HG02938 (cell line): ENCODE results near the gene PRKG1.
"Not testable (repeated sequence)": the region's sequence is repeated elsewhere in the genome, so short reads cannot be mapped to it uniquely, and the experiment has no call there.

Source experiments
- ATAC-seq: cut with Tn5 transposase; IDR thresholded peaks from one replicate; pipeline ENCODE4 v1.9.1; 2021; ENCODE audit warnings: mild to moderate bottlenecking, moderate library complexity; ENCODE audit not compliant: unreplicated experiment

Gene PRKG1

DNA sequence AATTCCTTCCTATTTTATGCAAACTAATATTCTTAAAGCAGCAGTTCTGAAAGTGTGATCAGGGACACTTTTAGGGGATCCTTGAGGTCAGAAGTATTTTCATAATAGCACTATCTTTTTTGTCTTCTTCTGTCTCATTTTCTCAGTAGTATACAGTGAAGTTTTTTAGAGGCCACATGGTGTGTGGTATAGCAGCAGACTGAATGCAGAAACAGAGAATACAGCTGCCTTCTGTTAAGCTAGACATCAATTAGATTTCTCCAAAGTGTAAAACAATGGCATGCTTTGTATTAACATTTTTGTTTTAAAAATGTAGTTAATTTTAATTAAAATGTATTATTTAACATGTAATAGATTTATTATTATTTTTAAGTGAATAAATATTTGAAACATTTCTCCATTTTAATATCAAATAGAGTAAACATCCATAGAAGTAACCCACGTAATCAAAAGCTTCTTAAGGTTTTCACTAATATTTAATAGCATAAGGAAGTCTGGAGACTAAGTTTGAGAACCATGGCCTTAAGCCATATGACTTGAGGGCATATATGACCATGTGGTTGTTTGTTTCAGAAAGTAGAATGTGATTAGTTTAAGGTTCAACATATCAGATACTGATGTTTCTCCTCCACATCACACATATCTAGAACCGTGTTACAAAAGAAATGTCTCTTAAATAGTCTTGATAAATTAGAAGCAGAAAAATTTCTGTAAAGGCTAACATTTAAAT lies 94.0 kb downstream of the PRKG1 start:
- ATAC-seq, result no peak

DNA sequence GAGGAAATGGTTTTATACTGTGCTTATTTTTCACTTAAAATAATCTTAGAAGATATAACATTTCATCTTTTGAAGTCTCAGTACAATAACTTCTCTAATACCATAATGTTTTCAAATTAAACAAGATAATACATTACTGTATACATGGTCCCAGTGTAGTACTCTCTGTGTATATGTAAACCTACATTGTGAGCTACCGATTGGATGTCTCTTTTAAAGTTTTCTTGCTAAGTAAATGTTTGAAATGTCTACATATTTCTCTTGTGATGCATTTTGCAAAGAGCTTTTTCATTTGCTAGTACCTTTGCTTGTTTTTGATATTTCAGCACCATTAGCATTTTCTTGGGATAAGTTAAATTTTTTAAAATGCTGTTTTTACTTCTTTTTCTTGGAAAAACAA lies 94.8 kb downstream of the PRKG1 start:
- no peak for ATAC-seq

DNA sequence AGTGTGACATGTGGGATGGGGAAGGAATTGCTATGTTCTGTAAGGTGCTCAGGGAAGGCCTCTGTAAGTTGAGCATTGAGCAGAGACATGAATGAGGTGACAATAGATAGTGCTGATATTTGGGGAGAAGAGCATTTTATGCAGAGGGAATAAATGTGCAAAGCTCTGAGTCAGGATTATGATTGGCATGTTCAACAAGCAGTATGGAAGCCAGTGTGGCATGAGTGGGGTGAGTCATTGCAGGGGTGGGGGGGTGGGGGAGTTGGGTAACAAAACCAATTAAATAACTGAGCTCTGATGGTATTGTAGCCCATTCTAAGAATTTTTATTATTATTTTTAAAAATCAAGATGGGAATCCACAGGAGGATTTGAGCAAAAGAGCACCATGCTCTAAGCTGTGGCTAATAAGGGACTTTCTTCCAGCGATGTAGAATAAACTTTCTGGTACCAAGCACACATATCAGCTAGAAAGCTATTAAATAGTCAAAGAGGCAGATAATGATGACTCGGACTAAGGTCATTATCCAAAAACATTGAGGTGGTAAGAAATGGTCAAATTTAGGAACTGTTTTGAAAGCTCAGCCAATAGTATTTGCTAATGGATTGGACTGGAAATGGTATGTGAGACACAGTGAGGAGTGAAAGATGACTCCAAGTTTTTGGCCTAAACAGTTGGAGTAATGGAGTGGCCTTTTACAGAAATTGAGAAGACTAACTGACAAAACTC lies 96.4 kb downstream of the PRKG1 start:
- no peak for ATAC-seq

DNA sequence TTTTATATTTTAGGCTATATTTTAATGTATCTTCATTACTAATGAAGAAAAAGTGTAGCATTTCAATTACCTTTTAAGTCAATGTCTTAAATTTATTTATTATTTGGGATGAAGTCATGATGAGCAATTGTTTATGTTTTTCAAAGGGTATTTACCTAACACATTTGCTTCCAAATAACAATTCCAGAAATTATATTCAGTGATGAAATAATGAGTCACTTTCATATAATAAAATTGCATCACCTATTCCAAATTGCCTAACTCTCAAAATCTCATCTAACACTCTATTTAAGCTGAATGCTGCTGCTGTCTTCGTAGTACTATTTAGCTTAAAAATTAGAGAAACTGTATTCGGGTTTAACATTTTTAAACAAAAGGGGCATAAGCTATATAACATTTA lies 97.7 kb downstream of the PRKG1 start:
- ATAC-seq, result no peak

DNA sequence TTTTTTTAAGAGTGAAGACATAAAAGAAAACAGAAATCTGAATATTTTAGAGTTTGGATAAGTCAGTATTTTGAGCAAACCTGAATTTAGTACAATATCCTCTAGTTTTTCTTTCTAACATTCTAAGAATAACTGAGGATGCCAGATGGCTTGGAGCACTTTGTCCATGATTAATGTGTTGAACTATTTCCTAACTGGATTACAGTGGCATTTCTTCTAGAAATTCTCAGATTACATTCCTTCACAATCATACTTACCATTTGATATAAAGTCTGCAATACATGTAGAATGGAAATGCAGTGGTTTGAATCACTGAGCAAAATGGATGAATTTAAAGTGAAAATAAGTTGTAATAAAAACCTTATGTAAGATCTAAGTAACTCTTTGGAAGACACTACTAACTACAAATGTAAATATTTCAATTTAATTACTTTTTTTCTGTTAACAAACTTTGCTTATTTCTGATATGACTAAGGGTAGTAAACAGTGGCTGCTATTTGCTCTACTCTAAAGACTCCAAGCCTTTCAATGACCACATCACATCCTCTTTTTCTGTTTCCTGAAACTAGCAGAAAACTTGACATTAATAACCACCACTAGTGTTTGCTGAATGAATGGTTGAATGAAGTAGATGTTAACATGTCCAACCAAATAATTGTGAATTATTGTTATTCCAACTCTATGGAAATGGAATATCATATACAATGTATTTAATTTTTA lies 102.8 kb downstream of the PRKG1 start:
- ATAC-seq, result no peak

DNA sequence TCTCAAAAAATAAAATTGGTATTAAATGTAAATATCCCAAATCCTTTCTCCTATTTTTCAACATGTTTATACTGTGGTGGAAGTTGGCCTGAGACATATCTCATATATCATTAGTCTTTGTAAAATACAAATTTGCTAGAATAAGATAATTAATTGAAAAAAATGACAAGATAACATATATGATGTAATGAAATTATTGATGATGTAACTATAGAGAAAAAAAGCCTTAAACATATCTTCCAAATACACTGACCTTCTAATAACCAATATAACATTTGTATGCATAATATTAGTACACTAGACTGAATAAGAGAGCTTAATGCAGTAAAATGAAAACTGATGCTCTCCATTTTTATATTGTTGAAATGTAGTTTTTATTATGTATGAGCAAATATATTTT lies 104.3 kb downstream of the PRKG1 start:
- ATAC-seq, result no peak

DNA sequence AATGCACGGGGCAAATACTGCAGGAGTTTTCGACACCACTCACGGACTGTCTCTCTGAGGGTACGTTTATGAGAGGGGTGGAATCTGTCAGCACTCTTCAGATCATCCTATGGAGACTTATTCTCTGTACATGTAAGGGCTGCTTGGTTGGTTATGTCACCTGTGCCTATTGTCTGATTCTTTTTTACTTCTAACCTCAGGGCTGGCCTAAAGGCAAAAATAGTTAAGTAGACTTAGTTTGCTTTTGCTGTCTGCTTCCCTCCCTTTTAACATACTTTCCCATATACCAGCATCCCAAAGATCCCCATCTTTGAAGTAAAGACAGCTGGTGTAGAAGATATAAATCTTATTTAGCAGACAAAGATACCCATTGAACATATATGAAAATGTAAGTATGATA lies 105.9 kb downstream of the PRKG1 start:
- no peak for ATAC-seq

DNA sequence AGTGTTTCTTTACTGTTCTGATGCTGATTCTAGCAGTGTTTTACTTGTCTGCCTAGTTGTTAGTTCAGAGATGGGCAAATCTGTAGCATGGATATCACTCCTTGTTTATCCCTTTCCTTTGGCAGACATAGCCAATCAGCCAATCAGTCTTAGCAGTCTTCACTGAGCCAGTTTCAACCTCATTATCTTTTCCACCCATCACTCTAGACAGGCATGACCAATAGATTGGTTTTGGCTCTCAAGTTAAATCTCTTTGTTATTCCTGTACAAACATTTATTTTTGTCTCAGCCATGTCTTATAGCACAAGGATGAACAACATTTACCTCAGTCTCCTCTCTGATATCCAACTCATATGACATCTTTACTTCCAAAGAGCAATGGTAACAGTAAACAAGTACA lies 109.5 kb downstream of the PRKG1 start:
- ATAC-seq, result no peak

DNA sequence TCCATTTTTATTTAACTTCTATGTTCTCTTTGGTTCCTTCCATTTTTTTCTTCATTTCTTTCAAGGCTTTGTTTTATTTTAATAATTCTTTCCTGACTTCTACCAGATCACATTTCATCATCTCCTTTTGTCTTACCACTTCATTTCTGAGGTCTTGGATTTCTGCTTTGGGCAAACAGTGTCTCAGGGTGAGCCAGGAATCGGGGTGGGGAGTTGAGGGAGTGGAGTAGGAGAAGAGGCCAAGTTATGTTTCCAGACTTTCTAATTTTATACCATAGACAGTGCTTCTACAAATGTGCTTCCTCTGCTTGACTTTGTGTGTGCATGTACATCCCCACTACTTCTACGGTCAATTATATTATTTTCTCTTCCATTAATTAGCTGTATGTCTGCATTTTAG lies 112.1 kb downstream of the PRKG1 start:
- ATAC-seq, result no peak

DNA sequence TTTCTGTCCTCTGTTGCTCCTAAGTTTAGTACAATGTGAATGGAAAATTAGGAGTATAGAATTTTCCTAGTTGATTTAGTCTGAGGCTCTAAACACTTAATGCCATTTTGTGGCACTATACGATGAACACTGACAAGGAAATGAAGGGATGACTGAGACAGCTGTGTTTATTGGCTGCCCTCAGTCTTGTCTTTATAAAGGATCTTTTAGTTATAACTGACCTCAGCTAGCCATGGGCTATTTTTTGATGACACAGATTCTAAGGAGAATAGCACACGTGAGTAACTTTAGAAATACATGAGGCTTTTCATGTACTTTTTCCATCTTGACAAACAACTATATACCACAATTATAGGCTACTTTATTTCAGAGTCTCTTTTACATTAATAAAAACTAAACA lies 113.7 kb downstream of the PRKG1 start:
- no peak for ATAC-seq

DNA sequence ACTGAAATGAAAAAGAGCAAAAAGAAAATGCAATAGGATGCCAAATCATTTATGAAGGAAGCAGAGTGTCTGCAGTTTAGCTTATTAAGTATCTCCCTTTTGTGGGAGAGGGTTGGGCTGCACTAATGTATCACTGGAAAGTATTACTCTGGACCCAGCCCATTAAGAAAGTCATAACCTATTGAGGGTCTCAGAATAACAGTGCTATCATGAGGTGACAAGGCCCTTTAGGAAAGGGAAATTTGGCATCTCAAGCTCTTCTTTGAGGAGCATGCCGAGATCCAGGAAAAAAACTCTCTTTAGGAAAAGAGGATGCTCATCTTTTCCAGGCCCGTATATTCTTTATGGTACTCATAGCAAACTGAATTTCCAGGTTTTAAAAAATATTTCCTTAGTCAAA lies 114.6 kb downstream of the PRKG1 start:
- no peak for ATAC-seq

DNA sequence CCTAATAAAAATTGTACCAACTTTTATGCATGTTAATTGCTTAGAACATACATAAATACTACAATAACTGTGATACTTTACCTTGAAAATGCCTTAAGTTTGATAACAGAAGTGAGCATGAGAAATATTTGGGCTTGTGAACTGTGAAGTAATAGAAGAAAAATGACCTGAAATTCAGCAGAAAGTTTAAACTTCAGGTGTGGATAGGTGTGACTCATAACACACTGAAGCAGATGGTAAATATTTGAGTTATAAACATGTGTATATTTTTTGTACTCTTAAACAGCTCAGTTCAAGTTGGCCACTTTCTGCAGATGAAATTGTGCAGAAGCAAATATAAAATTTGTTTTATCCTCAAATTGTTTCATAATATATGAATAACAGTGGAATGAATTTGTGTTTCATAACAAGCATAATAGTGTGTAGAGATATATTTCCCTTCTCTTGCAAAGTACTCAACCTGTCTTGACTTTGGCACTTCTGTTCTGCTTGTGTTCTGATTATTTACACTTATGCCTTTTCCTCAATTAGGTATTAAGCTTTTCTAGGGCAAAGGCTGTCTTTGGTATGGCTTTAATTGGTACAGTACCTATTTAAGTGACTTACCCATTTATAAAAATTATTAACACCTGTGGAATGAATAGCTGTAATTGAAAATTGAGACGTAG lies 122.4 kb downstream of the PRKG1 start:
- no peak for ATAC-seq

DNA sequence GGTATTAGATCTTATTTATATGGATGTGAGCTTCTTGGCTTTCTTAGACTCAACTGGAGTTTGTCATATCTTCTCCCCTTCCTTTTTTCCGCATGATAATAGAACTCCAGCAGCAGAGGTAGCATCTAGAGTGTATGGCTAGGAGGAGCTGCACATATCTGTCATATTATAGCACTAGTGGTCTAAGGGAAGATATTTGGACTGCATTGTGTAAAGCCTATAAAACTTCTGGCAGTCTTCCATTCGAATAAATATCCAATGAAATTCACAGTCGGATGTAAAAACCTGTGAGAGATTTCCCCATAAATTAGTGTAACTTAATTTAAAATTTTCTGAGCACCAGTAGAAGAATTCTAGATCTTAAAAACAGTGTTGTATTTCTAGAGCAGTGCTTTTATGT lies 123.9 kb downstream of the PRKG1 start:
- ATAC-seq, result no peak

DNA sequence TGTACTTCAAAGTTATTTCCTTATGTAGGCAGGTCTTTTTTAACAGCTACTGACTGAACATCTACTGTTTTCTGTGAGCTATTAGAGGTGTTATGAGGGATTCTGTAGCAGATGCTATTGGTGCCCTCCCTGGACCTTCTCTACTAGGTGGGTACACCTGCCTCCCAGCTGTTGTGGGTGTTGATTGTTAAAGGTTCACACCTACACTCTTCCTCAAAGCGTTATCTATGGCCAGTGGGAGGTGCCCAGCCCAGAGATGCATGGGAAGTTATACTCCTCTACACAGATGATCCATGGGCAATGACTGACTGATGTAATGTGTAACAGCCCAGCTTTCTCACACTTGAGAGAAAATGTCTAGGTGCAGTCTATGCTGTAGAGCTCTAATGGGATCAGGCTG lies 127.7 kb downstream of the PRKG1 start:
- no peak for ATAC-seq

DNA sequence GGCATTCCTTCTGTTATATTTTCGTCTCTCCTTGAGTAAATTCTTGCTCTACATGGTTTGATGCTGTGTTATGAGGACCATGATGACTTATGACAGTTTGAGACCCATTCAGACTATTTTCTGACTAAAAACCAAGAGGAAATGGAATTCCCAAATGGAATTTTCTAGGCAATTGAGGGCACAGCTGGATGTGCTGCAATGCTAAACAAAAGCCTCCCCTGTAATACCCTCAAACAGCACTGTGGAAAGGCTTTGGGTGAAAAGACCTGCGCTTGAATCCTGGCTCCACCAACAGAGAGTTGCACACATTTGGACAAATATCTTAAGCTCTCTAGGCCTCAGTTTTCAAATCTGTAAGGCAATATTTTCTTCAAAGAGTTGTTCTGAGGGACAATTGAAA lies 129.1 kb downstream of the PRKG1 start:
- ATAC-seq, result no peak

DNA sequence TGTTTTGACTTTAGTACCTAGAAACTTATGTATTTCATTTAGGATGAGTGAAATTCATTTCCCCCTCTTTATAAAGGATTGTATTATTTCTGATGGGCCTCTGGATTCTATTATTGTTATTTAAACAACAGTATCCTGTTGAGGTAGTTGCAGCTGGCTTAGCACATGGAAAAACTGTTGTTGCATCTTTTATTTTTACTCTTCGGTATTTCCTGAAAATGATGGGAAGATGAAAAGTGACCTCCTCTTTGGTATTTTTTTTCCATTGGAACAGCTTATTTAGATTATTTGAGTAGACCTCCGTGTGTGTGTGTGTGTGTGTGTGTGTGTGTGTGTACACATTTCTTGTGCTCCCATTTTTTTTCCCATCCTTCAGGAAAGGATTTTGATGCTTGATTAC lies 129.8 kb downstream of the PRKG1 start:
- ATAC-seq, result no peak

DNA sequence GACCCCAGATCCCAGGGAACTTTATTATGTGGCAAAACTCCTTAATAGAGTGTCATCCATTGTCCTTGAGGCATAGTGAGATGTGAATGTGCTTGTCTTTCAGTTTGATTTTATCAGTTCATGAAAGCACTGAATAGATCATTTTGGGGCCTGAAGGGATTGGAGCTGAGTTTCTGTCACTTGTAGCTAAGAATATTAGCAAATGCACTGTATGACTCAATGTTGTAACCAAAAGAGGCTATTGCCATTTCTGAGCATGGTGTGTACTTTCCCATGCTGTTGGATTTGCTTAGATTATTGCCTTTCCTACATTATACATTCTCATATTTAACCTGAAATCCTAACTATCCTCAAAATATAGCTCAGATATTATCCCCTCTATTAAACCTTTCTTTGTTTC lies 130.4 kb downstream of the PRKG1 start:
- ATAC-seq, result no peak

DNA sequence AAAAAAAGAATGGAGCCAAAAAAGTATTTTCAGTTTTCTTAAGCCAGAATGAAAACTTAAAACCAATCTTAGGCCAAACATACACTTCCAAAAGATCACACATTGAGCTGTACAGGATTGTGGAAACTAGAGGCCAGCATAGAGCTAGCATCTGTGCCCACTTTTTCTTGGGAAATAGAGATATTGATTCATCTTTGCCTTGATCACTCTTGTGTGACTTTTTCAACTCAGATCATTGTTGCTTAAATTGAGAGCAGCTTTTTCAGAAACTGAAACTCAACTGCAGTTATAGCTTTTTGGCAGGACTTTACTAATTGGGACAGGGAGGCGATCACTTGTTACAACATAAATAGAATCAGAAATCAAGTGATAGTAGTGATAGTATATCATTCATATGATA lies 132.2 kb downstream of the PRKG1 start:
- no peak for ATAC-seq

DNA sequence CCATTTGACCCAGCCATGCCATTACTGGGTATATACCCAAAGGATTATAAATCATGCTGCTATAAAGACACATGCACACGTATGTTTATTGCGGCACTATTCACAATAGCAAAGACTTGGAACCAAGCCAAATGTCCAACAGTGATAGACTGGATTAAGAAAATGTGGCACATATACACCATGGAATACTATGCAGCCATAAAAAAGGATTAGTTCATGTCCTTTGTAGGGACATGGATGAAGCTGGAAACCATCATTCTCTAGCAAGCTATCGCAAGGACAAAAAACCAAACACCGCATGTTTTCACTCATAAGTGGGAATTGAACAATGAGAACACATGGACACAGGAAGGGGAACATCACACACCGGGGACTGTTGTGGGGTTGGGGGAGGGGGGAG lies 138.7 kb downstream of the PRKG1 start:
- not testable (repeated sequence) for ATAC-seq

DNA sequence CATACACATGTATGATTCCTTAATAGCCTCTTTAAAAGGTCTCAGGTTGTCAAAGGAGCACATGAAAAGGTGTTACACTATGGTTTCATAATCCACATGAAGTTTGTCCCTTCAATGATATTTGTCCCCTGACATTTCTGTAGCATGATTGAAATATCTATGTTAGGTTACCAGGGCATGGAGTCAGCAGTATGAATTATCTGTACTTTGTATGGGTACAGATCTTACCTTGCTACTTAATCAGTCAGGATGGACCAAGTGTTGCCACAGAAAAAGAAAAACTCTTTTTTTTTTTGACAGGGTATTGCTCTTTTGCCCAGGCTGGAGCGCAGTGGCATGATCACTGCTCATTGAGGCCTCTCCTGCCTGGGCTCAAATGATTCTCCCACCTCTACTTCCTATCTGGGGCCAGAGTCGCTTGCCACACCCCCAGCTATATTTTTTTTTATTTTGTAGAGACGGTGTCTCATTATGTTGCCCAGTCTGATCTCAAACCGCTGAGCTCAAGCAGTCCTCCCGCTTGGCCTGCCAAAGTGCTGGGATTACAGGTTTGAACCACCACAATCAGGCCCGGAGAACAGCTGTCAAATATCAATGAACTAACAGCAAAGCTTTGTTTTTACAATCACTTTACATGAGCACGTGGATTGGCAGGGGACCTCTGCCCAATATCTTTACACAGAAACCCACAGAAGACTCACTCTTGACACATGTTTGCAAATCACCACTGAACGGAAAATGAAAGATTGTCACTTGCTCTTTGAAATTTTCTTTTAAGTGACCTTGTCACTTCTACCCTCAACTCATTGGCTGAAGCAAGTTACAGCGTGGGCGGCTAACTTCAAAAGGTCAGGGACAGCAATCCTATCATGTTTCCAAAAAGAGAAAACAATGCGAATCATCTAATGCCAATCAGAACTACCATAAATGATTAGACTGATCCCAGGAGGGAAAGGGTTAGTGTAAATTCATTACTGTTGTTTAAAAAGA lies 140.2 kb downstream of the PRKG1 start:
- no peak for ATAC-seq
